Erythroblast (primary cell): Measurements from ENCODE around the gene TBATA.
"Not testable (repeated sequence)": the region's sequence is repeated elsewhere in the genome, so short reads cannot be mapped to it uniquely, and the experiment has no call there.

Source experiments
- DNase-seq, 2 experiments: peaks; one replicate each; lab custom pipeline; 2025; lab: John Stamatoyannopoulos, UW
- GATA1 ChIP-seq: IDR thresholded peaks from 2 replicates; pipeline ENCODE4 v1.6.1; 2011; ENCODE audit warnings: low read depth, mild to moderate bottlenecking, control low read depth, low read length, moderate library complexity
- POLR2A ChIP-seq: IDR thresholded peaks from 2 replicates; pipeline ENCODE4 v1.6.1; 2011; ENCODE audit warnings: mild to moderate bottlenecking, low read length

The TBATA gene

DNA sequence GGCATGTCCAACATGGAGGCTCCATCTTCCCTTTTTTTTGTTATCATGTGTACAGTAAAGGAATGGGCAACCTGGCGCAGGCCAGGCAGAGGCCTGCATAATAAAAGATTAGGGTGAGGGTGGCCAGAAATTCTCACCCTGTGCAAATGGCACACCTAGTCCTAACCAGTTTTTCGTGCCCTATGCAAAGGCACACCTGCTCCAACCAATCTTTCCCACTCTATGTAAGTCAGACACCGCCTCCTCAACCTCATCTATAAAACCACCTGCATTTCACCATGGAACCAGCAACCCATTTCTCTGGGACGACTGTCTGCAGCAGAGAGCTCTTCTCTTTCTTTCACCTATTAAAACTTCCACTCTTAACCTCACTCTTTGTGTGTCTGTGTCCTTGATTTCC lies 16.1 kb downstream of the TBATA start:
- no peak for DNase-seq
- no peak for TF ChIP-seq GATA1

DNA sequence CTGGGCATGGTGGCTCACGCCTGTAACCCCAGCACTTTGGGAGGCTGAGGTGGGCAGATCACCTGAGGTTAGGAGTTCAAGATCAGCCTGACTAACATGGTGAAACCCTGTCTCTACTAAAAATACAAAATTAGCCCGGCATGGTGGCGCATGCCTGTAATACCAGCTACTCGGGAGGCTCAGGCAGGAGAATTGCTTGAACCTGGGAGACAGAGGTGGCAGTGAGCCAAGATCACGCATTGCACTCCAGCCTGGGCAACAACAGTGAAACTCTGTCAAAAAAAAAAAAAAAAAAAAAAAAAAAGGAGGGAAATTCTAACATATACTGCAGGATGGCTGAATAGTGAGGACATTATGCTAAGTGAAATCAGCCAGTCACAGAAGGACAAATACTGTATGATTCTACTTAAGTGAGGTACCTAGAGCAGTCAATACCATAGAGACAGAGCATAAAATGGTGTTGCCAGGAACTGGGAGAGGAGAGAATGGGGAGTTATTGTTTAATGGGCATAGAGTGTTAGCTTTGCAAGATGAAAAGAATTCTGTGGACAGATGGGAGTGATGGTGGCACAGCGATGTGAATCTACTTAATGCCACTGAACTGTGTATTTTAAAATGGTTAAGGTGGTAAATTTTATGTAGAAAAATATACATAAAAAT lies 17.0 kb downstream of the TBATA start:
- not testable (repeated sequence) for DNase-seq

DNA sequence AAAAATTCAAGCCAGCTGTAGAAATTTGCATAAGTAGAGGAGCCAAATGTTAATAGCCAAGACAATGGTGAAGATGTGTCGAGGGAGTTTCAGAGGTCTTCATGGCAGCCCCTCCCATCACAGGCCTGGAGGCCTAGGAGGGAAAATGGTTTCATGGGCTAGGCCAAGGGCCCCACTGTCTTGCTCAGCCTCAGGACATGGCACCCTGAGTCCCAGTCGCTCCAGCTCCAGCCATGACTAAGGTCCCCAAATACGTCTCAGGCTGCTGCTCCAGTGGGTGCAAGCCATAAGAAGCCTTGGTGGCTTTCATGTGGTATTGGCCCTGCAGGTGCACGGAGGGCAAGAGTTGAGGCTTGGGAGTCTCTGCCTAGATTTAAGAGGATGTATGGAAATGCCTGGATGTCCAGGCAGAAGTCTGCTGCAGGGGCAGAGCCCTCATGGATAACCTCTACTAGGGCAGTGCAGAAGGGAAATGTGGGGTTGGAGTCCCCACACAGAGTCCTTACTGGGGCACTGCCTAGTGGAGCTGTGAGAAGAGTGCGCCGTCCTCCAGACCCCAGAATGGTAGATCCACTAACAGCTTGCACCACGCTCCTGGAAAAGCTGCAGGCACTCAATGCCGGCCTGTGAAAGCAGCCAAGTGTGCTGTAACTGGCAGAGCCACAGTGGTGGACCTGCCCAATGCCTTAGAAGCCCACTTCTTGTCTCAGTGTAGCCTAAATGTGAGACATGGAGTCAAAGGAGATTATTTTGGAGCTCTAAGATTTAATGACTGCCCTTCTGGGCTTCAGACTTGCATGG lies 19.2 kb downstream of the TBATA start:
- no peak for DNase-seq
- no peak for TF ChIP-seq POLR2A
- no peak for TF ChIP-seq GATA1

DNA sequence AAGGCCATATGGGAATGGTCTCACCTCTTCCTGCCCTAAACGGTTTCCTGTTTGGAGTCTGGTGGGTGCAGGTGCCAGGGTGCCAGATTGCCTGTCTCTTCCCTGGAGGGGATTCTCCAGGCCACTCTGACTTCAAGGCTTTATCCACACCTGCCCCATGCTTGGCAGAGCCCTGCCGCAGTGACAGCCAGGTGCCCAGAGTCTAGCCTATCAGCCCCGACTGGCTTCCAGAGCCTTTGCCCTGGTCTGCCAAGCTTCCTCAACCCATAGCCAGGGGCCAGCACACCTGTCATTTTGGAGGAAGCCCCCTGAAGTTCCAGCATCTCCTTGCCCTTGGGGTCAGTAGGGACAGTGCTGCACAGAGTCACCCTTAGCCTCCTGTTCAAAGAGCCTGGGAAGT lies 21.6 kb downstream of the TBATA start:
- no peak for DNase-seq
- TF ChIP-seq GATA1 = no peak
- no peak for TF ChIP-seq POLR2A

DNA sequence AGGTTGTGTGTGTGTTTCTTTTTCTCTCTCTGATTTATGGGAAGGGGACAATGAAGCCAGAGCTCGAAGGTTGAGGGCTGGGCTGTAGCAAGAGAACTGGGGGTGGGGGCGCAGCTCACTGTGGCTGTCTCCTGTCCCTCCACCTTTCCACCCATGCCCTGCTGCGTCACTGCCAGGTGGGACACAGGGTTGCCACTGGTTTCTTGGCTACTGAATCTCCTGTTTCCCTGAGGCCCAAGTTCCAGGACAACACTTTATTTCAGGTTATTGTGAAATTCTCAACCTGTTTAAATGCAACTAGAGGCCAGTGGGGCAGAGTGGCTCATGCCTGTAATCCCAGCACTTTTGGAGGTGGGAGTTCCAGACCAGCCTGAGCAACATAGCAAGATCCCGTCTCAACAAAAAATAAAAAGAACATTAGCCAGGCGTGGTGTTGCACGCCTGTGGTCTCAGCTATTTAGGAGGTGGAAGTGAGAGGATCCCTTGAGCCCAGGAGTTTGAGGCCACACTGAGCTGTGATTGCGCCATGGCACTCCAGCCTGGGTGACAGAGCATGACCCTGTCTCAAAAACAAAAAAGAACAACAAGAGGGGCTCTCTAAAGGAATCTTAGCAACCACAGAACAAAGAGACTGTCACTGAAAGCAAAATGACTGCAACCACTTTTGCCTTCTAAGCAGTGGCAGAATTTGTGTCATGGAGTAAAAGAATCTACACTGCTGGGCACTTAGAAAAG lies 22.6 kb downstream of the TBATA start:
- no peak for DNase-seq
- TF ChIP-seq POLR2A = no peak

DNA sequence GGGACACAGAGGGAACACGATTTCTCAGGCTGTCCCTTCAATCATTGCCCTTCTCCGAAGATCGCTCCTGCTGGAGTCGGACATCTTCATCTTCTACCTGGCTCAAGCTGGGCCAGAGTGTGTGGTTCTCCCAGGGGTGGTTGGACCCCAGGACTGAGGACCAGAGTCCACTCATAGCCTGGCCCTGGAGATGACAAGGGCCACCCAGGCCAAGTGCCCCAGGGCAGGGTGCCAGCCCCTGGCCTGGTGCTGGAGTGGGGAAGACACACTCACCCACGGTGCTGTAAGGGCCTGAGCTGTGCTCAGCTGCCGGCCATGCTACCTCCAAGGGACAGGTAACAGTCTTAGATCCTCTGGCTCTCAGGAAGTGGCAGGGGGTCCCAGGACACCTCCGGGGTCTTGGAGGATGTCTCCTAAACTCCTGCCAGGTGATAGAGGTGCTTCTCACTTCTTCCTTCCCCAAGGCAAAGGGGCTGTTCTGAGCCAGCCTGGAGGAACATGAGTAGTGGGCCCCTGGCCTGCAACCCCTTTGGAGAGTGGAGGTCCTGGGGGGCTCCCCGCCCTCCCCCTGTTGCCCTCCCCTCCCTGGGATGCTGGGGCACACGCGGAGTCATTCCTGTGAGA lies 23.3 kb downstream of the TBATA start:
- TF ChIP-seq POLR2A = no peak
- no peak for TF ChIP-seq GATA1
- DNase-seq = no peak

DNA sequence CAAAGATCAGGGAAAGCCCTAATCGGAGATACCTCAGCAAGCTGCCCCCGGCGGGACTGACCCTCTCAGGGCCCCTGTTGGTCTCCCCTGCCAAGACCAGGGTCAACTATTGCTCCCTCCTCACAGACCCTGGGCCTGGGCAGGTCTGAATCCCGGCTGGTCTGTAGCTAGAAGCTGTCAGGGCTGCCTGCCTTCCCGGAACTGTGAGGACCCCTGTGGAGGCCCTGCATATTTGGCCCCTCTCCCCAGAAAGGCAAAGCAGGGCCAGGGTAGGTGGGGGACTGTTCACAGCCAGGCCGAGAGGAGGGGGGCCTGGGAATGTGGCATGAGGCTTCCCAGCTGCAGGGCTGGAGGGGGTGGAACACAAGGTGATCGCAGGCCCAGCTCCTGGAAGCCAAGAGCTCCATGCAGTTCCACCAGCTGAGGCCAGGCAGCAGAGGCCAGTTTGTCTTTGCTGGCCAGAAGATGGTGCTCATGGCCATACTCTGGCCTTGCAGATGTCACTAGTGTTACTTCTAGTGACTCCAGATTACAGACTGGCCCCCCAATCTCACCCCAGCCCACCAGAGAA lies 24.1 kb downstream of the TBATA start:
- no peak for DNase-seq
- TF ChIP-seq GATA1 (no peak), POLR2A (no peak)

DNA sequence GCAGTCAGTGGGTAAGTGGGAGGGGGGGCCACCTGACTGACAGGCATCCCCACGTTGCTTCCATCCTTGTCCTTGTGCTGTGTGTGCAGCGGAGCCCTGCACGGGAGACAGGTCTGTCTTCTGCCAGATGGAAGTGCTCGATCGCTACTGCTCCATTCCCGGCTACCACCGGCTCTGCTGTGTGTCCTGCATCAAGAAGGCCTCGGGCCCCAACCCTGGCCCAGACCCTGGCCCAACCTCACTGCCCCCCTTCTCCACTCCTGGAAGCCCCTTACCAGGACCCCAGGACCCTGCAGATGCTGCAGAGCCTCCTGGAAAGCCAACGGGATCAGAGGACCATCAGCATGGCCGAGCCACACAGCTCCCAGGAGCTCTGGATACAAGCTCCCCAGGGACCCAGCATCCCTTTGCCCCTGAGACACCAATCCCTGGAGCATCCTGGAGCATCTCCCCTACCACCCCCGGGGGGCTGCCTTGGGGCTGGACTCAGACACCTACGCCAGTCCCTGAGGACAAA lies 24.8 kb downstream of the TBATA start:
- no peak for DNase-seq
- no peak for TF ChIP-seq POLR2A
- TF ChIP-seq GATA1 = no peak

DNA sequence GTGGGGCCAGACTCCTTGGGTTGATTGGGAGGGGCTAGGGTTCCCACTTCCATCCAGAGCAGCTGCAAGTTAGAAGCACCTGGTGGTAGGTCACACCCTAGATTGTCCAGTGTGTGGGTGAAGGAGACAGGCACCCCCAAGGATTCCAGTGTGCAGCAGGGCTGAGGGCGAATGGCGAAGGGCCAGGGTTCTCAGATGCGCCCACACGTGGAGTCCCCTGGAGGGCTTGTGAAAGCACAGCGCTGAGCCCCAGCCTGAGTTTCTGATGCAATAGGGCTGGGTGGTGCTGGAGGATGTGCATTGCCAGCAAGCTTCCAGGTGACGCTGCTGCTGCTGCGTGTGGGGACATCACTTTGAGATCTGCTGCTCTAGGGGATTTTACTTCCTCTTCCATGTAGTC lies 25.4 kb downstream of the TBATA start:
- DNase-seq = peak in 1 of 2 experiments; percentile 2
- TF ChIP-seq GATA1 (no peak), POLR2A (no peak)

DNA sequence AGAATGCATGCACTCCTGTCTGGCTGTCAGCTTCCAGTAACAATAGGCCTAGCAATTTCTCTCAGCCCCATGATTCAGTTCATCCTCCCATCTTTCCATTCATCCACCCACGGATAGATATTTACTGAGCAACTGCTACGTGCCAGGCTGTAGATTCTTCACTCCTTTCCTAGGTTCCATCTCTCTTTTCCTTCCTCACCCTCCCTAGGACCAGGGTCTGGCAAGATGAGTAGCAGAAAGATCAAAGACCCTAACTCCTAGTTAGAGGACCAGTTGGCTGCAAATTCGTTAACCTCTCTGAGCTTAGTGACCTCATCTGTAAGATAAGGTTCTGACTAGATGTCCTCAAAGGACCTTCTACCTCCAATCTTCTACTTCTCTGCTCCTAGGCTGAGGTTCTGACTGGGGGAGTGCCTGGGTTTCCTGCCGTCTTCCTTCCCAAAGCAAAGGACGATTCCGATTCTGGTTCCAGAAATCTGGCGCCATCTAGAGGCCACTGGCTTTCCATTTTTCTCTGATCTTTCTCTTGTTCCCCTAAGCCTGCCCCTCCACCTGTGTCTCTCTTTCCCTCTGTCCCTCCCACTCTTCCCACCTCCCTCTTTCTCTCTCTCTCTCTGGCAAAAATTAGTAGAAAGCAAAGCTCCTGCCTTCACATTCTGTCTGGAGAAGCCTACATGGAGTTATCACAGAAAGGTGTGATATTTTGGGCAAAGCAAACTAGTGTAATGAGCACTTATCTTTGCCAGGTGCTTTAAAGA lies 26.2 kb downstream of the TBATA start:
- DNase-seq = peak; percentile 42 to 69
- TF ChIP-seq GATA1 (no peak), POLR2A (no peak)

DNA sequence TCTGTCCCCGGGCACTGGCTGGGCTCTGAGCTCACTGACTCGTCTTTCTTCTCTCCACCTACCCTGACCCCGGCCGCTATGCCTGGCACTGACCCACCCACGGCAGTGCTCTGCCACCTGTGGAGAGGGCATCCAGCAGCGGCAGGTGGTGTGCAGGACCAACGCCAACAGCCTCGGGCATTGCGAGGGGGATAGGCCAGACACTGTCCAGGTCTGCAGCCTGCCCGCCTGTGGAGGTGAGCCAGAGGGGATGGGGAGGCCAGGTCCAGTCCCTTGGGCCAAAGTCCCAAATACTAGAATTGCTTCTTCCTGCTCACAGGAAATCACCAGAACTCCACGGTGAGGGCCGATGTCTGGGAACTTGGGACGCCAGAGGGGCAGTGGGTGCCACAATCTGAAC lies 27.3 kb downstream of the TBATA start:
- TF ChIP-seq GATA1 (no peak), POLR2A (no peak)
- DNase-seq = no peak

DNA sequence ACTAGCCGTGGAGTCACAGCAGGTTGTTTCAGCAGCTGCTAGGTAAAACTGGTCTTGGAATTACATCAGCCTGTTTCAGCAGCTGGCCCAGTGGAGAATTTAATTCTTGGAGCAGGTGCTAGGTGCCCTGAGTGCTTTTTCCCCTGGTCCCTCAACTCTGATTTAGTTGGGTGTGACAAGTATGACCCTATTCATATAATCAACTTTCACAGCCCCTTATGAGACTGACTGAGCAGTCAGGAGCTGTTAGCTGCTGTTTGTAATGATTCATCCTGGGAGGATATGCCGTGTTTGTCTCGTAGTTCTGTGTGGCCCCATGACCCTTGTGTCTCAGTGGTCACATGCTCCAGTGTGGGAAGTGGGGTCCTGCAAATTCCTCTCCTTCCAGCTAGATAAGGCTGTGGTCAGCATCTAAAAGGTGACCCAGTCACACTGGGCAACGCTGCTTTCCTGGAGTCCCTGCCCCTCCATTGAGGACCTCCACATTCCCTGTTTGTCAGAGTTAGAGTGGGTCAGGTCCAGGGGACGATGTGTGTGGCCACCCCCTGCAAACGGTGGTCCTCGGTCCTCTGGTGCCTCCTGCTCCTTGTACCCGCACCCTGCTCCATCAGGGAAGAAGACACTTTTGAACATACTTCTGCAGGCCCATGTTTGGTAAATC lies 28.3 kb downstream of the TBATA start:
- no peak for DNase-seq
- TF ChIP-seq POLR2A (no peak), GATA1 (no peak)
